Measurements from ENCODE around the gene EIF3F.

EIF3F gene

DNA sequence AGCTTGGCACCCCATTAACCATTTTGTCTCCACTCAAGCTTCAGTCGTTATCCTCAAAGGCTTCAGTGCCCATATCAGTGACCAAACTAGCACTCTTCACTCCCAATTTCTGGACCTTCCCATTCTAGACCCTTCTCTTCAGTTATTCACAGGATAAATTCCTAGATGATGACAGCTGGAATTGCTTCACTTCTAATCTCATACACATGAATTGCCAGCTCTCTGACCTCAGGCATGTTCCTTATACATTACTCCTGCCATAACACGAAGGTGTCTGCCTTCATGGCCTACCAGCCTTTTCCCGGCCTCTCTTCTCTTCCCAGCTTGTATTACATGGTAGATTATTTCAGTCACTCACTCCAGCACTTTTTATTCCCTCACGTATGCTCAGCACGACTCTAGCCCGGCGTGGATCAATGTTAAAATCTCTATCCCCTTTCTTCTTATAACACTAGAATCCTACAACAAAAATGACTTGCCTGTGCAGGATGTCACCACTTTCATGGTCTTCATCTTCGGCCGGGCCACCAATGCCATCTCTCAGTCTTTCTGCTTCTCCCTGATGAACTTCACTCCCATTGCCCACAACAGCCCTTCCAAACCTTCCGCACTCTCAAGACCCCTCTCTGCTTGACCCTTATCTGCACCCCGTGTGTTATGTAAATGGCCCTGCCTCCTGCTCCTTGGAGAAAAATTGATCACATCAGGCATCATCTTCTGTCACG is 36.9 kb downstream of the EIF3F start:
- no peak for DNase-seq

DNA sequence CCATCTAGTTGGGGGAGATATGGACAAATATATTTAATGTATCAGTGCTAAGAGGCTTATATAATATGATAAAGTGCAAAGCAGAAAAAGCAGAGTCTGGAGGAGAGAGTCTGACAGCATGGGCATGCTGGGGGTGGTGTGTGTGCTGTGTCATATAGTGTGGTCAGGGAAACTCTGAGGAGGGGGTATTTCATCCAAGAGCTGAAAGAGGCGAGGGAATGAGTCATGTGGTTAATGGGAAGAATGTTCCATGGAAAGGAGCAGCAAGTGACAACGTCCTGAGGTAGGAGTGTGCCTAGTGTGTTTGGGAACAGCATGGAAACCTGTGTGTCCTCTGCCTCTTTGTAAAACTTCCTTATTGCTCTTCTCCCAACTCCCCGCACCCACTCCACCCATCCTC is 38.0 kb downstream of the EIF3F start:
- DNase-seq, result no peak

DNA sequence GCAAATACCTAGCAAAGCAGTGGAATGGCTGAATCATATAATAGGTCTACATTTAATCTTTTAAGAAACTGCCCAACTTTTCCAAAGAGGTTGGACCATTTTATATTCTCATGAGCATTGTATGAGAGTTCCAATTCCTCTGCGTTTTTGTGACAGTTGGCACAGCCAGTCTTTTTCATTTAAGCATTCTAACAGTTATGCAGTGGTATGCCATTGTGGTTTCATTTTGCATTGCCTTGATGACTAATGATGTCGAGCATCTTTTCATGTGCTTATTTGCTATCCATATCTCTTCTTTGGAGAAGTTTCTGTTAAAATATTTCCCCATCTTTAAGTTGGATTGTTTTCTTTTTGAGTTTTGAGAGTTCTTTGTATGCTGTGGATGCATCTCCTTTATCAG is 38.7 kb downstream of the EIF3F start:
- DNase-seq, result no peak

DNA sequence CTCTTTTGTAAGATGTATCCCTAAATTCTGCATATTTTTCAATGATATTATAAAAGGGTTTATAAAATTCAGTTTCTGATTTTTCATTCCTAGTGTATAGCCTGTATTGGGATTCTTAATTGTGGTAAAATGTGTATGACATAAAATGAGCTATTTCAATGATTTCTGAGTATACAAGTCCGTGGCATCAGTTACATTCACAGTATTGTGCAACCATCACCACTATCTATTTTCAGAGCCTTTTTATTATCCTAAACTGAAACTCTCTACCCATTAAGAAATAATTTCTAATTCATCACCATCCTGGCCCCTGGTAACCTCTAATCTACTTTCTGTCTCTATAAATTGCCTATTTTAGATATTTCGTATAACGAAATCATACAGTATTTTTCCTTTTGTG is 39.8 kb downstream of the EIF3F start:
- no peak for DNase-seq

DNA sequence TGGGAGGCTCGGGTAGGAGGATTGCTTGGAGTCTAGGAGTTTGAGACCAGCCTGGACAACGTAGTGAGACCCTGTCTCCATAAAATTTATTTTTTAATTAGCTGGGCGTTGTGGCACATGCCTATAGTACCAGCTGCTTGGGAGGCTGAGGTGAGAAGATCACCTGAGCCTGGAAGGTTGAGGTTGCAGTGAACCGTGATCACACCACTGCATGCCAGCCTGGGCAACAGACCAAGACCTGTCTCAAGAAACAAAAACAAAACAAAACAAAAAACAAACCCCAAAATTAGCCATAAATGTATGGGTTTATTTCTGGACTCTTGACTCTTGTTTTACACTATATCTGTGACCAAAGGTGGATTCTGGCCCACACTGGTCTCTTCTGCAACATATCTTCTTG is 41.6 kb downstream of the EIF3F start:
- DNase-seq, result no peak

DNA sequence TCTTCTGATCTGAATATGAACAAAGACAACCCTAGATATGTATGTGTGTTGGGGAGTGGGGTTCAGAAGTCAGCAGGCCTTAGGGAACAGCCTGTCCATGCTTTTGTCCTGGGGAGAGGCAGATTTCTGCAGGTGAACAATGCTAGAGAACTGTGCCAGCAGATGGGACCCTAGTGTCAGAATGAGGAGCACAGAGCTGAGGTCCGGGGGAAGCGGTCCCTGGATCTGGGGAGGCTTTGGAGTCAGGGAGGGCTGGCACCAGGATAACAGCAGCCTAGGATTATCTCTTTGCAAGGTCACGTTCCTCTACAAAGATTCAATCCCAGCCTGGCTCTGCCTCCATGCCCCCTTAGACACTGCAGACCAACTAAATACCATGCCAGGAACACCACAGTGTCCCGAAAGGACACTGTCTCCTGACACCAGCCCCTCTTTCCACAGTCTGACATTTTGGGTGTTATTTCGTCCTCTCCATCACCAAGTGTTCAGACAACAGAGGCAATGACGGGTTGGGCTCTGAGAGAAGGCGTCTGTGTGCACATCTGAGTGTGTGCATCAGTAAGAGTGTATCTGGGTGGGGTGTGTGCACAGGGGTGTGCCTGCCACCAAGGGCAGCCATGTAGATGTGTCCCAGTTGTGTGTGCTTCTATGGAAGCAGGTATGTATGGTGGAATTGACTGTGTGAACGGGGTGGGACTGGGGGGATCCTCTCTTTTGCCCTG is 43.5 kb downstream of the EIF3F start:
- no peak for DNase-seq

DNA sequence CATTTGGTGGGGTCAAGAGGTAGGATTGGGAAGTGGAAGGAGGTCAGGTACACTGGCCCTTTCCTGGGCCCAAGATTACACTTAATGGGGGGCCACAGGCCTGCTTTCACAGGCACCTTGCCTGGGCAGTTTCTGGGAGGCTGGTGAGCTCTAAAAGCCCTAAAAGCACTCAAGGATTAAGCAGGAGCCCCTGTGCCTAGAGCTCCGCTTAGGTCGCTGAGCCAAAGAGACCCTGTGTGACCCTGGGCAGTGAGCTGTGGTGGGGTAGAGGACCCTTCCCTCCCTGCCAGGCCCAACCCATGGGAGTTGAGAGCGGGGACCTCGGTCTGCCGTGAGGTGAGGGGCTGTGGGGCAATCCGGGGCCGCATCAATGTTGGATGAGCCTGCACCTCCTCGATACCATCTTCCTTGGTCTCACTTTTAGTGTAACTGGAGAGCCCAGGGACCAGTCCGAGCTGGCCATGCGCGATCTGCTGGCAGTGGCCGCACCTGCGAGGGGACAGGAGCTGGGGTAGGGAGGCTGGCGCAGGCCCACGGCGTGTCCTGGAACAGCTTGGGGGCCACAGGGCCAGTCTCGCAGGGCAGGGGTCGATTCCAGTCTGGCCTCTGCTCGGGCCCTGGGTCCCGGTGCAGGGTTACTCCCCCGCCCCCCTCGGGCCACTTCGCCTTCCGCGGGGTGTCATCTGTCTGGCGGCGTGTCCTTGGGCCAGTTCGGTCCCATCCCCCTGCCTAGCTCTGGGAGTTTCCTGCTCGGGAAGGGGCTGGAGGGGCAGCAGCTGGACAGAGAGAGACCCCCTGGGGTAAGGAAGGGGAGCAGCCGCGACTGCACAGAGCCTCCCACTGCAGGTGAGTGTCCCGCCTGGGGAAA is 44.3 kb downstream of the EIF3F start:
- DNase-seq, result no peak

DNA sequence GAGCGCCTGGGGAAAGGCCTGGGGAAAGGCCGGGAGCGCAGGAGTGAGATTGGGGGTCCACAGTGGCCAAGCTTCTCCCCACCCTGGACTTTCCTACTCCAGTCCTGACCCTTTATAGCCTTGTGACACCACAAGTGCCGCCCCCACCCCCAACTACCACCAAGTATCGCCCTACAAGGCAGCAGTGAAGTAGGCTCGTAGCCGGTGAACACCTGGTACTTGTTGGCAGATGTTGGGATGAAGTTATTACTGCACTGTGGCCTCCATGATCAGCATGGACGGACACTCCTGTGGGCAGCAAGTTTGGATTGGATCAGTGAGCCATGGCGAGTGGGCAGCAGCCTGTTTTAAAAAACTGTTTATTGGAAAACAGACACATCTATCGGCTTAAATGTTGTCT is 45.0 kb downstream of the EIF3F start:
- DNase-seq, result no peak

DNA sequence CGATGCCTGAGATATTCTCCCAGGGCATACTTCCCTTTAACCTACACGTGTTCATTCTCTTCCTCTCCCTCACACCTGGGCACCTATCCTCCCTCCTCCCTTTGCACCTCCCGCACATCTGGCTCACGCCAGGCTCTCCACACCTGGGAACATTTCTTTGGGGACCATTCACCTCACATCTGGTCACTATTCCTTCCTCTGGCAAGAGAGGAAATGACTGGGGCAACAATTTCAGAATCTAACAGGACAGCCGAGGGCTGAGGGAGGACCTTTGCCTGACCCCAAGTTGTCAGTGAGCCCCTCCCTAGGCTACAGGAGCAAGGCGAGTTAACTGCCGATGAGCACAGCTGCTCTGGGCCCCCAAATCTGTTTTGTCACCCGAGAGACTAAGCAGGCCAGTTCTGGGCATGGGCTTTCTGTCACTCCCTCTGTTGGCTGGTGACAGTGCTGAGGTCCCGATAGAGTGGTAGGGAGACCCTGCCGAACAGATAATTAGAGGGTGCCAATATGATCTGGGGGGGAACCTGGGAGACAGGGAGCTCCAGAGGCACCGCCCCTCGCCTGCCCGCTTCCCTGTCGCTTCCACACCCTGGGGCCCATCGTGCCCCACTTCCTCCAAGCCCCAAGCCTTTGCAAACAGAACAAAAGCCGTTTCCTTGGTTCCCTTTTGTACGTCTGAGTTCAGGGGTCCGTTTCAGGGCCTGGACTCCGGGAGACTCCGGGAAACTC is 45.6 kb downstream of the EIF3F start:
- no peak for DNase-seq

DNA sequence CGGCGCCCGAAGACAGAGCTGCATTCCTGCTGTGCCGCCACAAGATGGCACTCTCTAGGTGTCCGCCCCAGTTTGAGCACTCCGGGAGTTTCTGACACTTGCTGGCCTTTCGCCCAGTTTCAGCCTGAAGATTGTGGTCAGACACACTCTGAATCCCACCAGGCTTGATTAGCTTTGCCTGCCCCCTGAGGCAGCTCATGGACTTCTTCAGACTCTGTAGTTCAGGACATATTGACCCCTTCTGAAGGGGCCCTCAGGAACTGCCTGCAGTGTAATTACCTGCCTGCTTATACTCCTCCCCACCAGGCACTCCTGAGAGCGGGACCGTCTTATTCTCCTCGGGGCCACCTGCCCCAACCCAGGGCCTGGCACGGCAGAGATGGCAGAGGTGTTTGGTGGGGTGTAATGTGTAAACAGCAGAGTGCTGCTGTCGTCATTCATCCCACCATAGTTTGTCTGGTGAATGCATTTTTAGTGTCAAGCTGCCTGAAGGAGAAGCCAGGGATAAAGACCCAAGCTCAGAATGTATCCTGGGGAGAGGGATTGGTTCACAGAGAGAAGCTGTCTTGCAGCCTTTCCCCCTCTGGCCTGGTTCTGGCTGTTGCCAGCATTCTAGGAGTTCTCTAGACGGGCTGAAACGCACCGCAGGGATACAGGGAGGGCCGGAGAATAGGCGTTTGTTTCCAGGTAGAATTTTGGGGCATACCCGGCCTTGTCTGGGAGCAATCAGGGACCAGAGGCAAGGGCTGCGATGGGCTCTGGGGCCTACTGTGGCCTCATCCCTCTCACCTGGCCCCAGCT is 46.4 kb downstream of the EIF3F start:
- no peak for DNase-seq

DNA sequence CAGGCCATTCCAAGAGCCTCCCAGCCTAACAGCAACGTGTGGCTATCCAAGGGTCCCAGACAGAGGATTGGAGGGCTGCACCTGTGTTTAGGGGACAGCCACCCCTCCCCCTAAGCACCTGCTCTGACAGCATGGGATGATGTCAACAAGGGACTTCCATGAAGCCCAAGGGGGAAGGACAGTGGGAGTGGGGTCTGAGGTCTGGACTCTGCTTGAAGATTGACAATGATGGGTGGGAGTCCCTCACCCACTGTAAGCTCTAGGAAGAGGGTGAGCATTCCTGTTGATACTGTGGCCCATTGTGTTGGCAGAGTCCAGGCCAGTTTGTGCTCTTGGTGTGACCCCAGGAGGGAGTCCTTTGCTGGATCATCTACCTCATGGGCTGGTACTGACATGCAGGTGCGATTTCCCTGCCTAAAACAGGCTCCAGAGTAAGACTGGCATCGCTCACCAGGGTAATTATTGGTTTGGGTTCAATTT is 47.0 kb downstream of the EIF3F start:
- DNase-seq, result no peak

DNA sequence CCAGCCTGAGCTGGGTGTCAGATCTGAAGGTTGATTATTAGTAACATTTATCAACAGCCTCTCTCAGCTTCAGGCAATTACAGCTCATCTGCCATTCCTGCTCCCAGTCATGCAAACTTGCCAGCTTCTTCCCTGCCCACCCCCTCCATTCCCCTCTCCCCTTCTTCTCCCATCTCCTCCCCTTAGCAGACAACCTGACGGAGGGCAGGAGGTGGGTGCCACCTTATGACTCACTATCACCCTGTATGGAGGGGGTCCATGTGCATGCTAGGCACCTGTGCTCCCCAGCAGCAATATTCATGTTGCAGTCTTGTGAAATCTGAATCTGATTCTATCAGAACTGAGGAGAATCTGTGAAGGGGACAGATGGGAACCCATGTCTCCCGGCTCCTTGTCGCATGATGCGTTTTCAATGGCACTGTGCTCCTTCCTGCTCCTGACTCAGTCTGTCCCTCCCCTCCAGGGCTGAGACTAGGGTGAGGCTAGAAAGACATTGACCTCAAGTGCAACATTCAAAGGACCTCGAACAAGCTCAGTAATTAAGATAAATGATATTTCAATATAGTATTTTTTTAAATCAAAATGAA is 47.6 kb downstream of the EIF3F start:
- DNase-seq, result no peak

DNA sequence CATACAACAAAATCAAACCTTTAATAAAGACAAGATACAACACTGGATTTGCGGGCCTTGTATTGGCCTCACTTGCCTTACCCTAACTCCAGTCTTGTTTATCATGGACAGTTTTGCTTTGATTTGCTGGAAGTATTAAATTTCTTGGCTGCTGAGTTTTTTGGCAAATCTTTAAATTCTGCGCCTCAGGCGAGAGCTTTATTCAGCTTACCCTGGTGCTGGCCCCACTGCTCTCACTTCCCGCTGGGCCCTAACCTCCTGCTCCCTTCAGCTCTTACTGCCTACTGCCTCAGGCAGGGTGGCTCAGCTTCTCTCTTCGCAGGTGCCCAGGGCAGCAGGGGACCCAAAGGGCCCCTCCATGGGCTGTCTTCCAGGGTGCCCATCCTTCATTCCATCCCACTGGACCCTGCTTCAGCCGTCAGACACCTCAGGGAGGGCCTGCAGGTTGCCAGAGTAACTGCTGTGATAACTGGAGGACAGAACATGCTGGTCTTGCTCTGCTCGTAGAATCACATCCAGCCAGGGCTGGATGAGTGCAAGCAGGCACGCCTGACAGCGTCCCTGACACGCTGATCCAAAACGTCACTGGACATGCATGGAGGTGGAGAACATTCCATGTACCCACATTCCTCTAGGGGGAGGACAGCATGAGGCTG is 48.2 kb downstream of the EIF3F start:
- DNase-seq, result no peak

DNA sequence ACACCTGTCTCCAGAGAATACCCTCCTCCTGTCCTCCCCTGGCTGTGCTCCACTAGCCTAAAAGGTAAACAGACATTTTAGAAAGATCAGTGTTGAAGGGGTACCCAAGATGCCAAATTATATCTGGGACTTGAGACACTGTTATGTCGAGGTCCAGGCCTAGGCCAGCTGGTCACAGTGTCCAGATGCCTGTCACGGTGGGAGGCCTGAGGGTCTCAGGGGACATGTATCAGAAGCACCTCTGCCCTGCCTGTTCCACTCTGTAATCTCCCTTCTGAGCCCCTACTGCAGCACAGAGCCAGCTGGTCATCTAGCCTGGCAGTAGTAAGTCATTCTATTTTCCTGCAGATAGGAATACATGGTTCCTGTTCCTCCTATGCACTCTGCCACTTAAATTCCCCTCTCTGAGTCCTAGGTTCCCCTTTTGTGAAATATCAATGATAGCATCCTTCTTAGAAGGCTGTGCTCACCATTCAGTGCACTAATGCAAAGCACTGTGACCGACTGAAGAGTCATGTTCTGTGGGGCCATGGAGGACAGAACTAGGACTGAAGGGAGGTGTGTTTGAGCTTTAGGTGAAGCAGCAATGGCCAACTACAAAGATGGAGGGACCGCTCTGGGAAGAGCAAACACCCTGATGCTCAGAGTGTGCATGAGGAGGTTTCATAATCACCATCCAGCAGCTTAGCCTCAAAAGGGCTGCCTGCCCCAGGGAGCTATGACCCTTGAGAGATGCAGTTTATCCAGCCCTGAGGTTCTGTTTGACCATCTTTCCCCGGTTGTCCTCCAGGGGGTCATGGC is 49.1 kb downstream of the EIF3F start:
- no peak for DNase-seq

DNA sequence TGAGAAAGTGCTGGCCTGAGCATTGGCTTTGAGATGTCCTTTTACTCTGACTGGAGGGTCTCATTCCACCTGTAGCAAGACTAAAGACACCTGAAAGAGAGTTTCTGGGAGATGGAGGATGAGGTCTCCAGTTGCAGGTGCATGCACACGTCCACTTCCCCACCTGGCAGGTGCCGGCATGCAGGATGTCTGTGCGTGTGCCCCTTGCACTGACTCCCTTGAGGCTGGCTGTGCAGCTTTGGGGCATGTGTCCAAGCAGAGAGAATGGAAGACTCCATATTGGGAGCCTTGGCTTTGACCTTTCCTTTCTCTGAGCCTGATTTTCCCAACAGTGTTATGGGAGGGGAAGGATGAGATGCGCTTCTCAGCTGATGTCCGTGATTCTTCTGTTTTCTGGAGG is 49.8 kb downstream of the EIF3F start:
- no peak for DNase-seq

DNA sequence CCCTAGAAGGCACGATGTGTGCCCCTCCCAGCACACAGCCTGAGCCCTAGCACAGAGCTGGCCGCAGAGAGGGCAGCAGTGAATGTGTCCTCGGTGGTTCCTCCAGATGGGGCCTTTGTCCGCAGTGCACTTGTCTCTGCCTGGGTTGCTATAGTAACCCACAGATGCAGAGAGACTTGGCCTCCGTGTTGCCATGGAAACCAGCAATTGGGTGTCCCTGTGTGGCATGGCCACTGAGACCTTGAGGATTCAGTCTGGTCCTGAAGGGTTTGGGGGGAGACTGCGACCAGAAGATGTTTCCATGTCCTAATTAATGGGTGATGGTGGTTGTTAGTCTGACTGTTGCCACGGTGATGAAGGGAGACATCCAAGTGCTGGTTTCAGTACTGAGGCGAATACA is 51.3 kb downstream of the EIF3F start:
- DNase-seq, result no peak

DNA sequence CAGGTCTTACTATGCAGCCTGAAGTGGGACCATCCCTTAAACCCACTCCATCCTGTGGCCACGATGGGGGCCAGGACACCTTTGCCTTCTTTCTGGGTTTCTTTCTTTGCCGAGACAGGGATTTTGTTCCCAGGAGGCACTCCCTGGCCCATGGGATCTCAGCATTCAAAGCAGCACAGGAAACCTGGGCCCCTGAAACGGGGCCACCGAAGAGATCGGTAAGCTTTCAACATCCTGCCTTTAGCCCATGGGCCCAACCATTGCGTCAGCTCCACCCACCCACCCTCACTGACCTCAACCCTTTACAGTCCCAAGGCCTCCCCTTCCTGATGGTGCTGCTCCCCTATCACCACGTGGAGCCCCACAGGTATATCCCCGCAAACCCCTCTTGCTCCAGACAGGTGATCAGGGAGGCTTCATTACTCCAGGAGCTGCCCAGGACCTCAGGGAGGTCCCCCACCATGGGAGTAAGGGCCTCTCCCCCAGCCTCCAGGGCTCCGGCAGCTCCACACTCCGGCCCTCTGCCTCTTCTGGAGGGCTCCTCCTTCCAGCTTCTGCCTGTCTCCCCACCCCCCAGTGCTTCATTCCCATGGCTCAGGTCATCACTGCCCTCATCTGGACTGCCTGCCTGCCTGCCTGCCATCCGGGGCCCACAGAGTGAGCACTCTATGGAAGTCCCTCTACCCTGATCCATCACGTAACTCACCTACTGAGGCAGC is 51.8 kb downstream of the EIF3F start:
- DNase-seq, result no peak

DNA sequence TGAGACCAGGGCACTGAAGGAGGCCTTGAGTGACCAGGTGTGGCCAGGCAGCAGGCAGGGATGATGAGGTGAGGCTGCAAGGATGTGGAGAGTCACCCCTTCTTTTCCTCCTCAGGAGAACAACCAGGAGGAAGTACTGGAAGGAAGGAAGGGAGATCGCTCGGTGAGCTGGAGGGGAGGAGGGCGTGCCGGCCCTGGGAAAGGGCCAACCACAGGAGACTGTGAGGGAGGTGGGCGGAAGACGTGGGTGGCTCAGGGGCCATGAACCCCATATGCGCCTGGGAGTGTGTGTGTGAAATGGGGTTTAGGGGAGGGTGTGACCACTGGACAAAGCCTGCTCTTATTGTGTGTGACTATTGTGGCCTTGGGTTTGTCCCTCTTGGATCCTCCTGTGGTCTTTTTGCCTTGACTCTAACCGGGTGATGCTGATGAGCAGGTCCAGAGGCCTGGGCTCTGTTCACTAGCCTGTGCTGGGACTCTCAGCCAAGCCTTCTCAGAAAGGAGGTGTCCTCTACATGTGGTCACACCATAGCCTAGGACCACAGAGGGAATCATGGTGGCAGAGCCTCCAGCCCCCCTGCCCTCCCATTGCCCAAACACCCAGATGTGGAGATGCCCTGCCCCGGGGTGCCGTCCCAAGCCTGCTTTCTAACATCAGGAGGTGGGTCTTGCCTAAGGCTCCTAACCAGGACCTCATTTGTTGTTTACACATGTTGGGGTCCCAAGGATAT is 52.6 kb downstream of the EIF3F start:
- no peak for DNase-seq

Data from NK-92 treated with Interleukin-12 subunit alpha and Interleukin-12 subunit beta, amount 100 ng/mL, for 24 hours (cell line).